ENCODE results near the gene ARMC6. TPM values are rescaled to one million over a fixed set of nuclear protein-coding genes. Genes with fewer than 3 reads are reported as not detected.
"Not testable (repeated sequence)": the region's sequence is repeated elsewhere in the genome, so short reads cannot be mapped to it uniquely, and the experiment has no call there.

ARMC6 gene
- total RNA-seq, 1 donor, result 30.1 TPM

DNA sequence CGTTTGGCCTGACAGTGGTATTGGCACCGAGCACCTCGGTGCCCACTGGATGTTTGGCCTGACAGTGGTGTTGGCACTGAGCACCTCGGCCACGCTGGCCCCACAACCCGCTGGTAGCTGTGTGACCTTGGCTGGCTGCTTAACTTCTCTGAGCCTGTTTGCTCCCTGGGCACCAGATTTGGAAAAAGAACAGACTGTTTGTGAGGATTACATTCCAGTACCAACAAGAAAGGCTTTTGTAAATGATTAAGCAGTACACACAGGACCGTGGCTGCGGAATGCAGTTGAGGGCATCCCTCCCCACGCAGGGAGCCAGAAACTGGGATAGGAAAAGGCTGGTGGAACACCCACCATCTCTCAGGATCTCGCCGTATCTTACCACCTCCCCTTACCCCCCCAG lies 62.3 kb downstream of the ARMC6 start:
- DNase-seq (ENCODE audit: low read depth), result no peak
- H3K4me3 ChIP-seq (ENCODE audit: low read depth, low read length), result no peak overlapping the region

GRCh38 chr19:19096641-19097627 lies 63.5 kb downstream of the ARMC6 start:
- no peak for DNase-seq (ENCODE audit: low read depth)
- TF ChIP-seq, protein P1, sequence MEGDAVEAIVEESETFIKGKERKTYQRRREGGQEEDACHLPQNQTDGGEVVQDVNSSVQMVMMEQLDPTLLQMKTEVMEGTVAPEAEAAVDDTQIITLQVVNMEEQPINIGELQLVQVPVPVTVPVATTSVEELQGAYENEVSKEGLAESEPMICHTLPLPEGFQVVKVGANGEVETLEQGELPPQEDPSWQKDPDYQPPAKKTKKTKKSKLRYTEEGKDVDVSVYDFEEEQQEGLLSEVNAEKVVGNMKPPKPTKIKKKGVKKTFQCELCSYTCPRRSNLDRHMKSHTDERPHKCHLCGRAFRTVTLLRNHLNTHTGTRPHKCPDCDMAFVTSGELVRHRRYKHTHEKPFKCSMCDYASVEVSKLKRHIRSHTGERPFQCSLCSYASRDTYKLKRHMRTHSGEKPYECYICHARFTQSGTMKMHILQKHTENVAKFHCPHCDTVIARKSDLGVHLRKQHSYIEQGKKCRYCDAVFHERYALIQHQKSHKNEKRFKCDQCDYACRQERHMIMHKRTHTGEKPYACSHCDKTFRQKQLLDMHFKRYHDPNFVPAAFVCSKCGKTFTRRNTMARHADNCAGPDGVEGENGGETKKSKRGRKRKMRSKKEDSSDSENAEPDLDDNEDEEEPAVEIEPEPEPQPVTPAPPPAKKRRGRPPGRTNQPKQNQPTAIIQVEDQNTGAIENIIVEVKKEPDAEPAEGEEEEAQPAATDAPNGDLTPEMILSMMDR (IDR thresholded peaks at IDR 0.05; ENCODE audit: insufficient read depth, low read length), result no peak
- H3K4me3 ChIP-seq (ENCODE audit: low read depth, low read length), result no peak overlapping the region

More for the DNA sequence above, 62.3 kb downstream of the ARMC6 start:
- TF ChIP-seq, protein P1 (IDR thresholded peaks at IDR 0.05; ENCODE audit: insufficient read depth, low read length), result no peak

DNA sequence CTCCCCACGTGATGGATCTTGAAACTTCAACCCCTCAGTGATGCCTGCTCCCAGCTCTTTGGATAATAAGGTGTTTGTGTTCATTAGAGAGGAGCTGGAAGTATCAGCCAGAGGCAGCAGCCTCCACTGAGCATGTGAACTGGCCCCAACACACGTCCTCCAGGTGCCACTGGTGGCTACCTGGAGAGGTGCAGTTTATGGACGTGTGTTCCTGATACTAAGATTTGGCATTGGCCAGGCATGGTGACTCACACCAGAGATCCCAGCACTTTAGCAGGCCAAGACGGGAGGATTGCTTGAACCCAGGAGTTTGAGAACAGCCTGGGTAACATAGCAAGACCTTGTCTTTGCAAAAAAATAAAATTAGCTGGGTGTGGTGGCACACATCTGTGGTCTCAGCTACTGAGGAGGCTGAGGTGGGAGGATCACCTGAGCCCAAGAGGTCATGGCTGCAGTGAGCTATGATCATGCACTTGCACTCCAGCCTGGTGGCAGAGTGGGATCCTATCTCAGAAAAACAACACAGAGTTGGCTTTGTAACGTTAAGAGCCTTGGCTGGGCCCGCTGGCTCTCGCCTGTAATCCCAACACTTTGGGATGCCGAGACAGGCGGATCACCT lies 64.8 kb downstream of the ARMC6 start:
- no peak overlapping the region for H3K4me3 ChIP-seq (ENCODE audit: low read depth, low read length)
- TF ChIP-seq, protein P1 (IDR thresholded peaks at IDR 0.05; ENCODE audit: insufficient read depth, low read length), result no peak
- DNase-seq (ENCODE audit: low read depth), result no peak

DNA sequence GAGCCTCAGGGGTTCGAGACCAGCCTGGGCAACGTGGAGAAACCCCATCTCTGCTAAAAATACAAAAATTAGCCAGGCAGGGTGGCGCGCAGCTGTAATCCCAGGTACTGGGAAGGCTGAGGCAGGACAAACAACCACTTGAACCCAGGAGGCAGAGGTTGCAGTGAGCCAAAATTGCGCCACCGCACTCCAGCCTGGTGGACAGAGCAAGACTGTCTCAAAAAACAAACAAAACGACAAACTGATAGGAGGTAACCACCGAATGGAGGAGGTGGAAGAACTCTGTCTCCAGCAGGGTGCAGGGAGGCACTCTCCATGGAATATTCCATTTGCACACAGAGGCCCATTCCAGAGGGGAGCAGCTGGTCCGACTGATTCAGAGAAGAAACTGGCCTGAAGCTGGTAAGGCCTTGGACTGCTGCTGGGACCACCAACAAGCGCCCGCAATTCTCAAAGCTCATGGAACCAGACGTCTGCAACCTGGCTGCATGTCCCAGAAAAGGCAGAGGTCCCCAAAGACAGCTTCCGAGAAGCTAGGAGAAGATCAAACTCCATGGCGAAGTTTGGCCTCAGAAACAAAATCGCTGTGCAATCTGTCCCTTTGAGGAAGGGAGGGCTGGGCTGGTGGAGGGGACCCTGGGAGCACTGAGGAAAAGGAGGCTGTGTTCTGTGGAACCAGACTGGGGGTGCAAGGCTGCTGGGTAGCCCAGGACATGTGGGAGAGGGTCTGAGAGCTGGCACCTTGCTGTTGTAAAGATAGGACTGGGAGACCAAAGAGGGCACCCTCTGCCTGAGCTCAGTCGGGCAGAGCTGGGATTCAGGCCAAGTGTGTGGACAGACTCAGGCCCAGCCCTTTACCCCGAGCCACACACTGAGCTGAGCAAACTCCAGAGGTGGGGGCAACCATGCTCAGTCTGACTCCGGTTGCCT lies 65.6 kb downstream of the ARMC6 start:
- TF ChIP-seq, protein P1 (IDR thresholded peaks at IDR 0.05; ENCODE audit: insufficient read depth, low read length), result no peak
- DNase-seq (ENCODE audit: low read depth), result no peak

GRCh38 chr19:19101540-19101939 lies 68.1 kb downstream of the ARMC6 start:
- TF ChIP-seq, protein P1 (IDR thresholded peaks at IDR 0.05; ENCODE audit: insufficient read depth, low read length), result no peak
- no peak for DNase-seq (ENCODE audit: low read depth)

More for the DNA sequence above, 65.6 kb downstream of the ARMC6 start:
- H3K4me3 ChIP-seq (ENCODE audit: low read depth, low read length), result no peak overlapping the region

DNA sequence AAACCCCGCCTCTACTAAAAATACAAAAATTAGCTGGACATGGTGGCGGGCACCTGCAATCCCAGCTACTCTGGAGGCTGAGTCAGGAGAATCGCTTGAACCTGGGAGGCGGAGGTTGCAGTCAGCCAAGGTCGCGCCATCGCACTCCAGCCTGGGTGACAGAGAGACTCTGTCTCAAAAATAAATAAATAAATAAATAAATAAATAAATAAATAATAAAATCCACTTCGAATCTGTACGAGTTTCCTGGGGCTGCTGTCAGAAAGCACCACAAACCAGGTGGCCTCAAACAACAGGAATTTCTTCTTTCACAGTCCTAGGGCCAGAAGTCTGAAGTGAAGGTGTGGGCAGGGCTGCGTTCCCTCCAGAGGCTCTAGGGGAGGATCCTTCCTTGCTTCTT lies 69.2 kb downstream of the ARMC6 start:
- not testable (repeated sequence) for H3K4me3 ChIP-seq (ENCODE audit: low read depth, low read length); DNase-seq (ENCODE audit: low read depth)

More at GRCh38 chr19:19101540-19101939, 68.1 kb downstream of the ARMC6 start:
- no peak overlapping the region for H3K4me3 ChIP-seq (ENCODE audit: low read depth, low read length)

Data from fibroblast of the aortic adventitia (primary cell).